ENCODE results near the gene SDS. TPM values are rescaled to one million over a fixed set of nuclear protein-coding genes. Genes with fewer than 3 reads are reported as not detected.

SDS gene
- total RNA-seq, 2 experiments from 2014 or later: not detected

GRCh38 chr12:113351089-113351488 lies 52.6 kb downstream of the SDS start:
- CTCF ChIA-PET (ENCODE audit: unreplicated experiment): no interaction called here
- Histone ChIP-seq H4K20me1 (ENCODE audit: insufficient read depth, low read length) (no peaks in the 10 kb centered on the region), H3K27ac (ENCODE audit: low read depth, low read length, poor library complexity, severe bottlenecking) (no peak overlapping the region), H3K4me2 (ENCODE audit: low read length) (no peak overlapping the region), H3K9me2 (ENCODE audit: insufficient read depth, low read length) (no peaks in the 10 kb centered on the region), H3K79me2 (ENCODE audit: insufficient read depth, low read depth, low read length) (no peaks in the 10 kb centered on the region), H3K9me3 (ENCODE audit: low read length) (no peaks in the 10 kb centered on the region), H2AFZ (ENCODE audit: low read length) (no peak overlapping the region), H3K4me1 (ENCODE audit: insufficient read depth, low read length, poor library complexity, severe bottlenecking) (no peaks in the 10 kb centered on the region), H3K36me3 (ENCODE audit: insufficient read depth, low read length) (no peaks in the 10 kb centered on the region), H3K4me3 (ENCODE audit: low read depth, low read length, poor library complexity, severe bottlenecking) (no peak overlapping the region)
- no peak for TF ChIP-seq EZH2phosphoT487 (IDR thresholded peaks at IDR 0.05; ENCODE audit: borderline replicate concordance, low read depth, low read length)
- no peak for TF ChIP-seq CTCF (conservative IDR thresholded peaks at IDR 0.05; ENCODE audit: low read length)
- no peak for DNase-seq (ENCODE audit: low spot score)
- POLR2A ChIA-PET: interaction anchor here (0.6 to 0.7 kb wide), 2 partner anchors 24 to 128 kb away, joined by 3 read pairs; no protein-coding TSS in a partner anchor
- BruUV-seq (replicated peaks): no TSS peak
- intact Hi-C loops (cut with micrococcal nuclease; ENCODE audit: unreplicated experiment): no loop called here

- H3K9me2 ChIP-seq (ENCODE audit: insufficient read depth, low read length): no peaks in the 10 kb centered on the region
- no peak overlapping the region for H3K4me2 ChIP-seq (ENCODE audit: low read length)
- no peaks in the 10 kb centered on the region for H4K20me1 ChIP-seq (ENCODE audit: insufficient read depth, low read length)
- no TSS peak for BruUV-seq (replicated peaks)
- H3K9me3 ChIP-seq (ENCODE audit: low read length): no peaks in the 10 kb centered on the region
- POLR2A ChIA-PET: no interaction called here
- intact Hi-C loops (cut with micrococcal nuclease; ENCODE audit: unreplicated experiment): no loop called here
- no peaks in the 10 kb centered on the region for H3K79me2 ChIP-seq (ENCODE audit: insufficient read depth, low read depth, low read length)
- DNase-seq (ENCODE audit: low spot score): no peak
- H3K36me3 ChIP-seq (ENCODE audit: insufficient read depth, low read length): no peaks in the 10 kb centered on the region
- no peaks in the 10 kb centered on the region for H3K4me1 ChIP-seq (ENCODE audit: insufficient read depth, low read length, poor library complexity, severe bottlenecking)
- no peak overlapping the region for H3K27ac ChIP-seq (ENCODE audit: low read depth, low read length, poor library complexity, severe bottlenecking)
- no peak overlapping the region for H2AFZ ChIP-seq (ENCODE audit: low read length)
- no peak overlapping the region for H3K4me3 ChIP-seq (ENCODE audit: low read depth, low read length, poor library complexity, severe bottlenecking)
- CTCF ChIA-PET (ENCODE audit: unreplicated experiment): no interaction called here
- no peak for TF ChIP-seq CTCF (conservative IDR thresholded peaks at IDR 0.05; ENCODE audit: low read length)
- no peak for TF ChIP-seq EZH2phosphoT487 (IDR thresholded peaks at IDR 0.05; ENCODE audit: borderline replicate concordance, low read depth, low read length)
Observed at GRCh38 chr12:113348849-113349536, 54.7 kb downstream of the SDS start.

- no peak for TF ChIP-seq EZH2phosphoT487 (IDR thresholded peaks at IDR 0.05; ENCODE audit: borderline replicate concordance, low read depth, low read length)
- no peak for TF ChIP-seq CTCF (conservative IDR thresholded peaks at IDR 0.05; ENCODE audit: low read length)
- Histone ChIP-seq H3K4me2 (ENCODE audit: low read length) (no peak overlapping the region), H3K4me3 (ENCODE audit: low read depth, low read length, poor library complexity, severe bottlenecking) (no peak overlapping the region), H3K4me1 (ENCODE audit: insufficient read depth, low read length, poor library complexity, severe bottlenecking) (no peaks in the 10 kb centered on the region), H3K9me3 (ENCODE audit: low read length) (no peaks in the 10 kb centered on the region), H4K20me1 (ENCODE audit: insufficient read depth, low read length) (no peaks in the 10 kb centered on the region), H2AFZ (ENCODE audit: low read length) (no peak overlapping the region), H3K36me3 (ENCODE audit: insufficient read depth, low read length) (no peaks in the 10 kb centered on the region), H3K27ac (ENCODE audit: low read depth, low read length, poor library complexity, severe bottlenecking) (no peak overlapping the region), H3K79me2 (ENCODE audit: insufficient read depth, low read depth, low read length) (no peaks in the 10 kb centered on the region), H3K9me2 (ENCODE audit: insufficient read depth, low read length) (no peaks in the 10 kb centered on the region)
- no TSS peak for BruUV-seq (replicated peaks)
- intact Hi-C loops (cut with micrococcal nuclease; ENCODE audit: unreplicated experiment): no loop called here
- CTCF ChIA-PET (ENCODE audit: unreplicated experiment): no interaction called here
- POLR2A ChIA-PET: interaction anchor here (0.7 to 2.2 kb wide), 3 partner anchors 8 to 65 kb away, joined by 3 to 6 read pairs (median 6); partner anchors contain the start of gene SLC8B1
- DNase-seq (ENCODE audit: low spot score): no peak
Observed at GRCh38 chr12:113347892-113348291, 55.8 kb downstream of the SDS start.
